Stimulated activated CD8-positive, alpha-beta memory T cell treated with anti-CD3 and anti-CD28 coated beads, Interleukin-2, amount 100 ng/mL, for 1 hour (primary cell): ENCODE measurements around the gene VPS37B.
"Not testable (repeated sequence)": the region's sequence is repeated elsewhere in the genome, so short reads cannot be mapped to it uniquely, and the experiment has no call there.

Experiments
- DNase-seq, 2 donors: peaks; one replicate each; pipeline ENCODE4 v3.0.0-alpha.2; 2020; ENCODE audit warnings: low read depth in 2 of 2

The VPS37B gene

GRCh38 chr12:122908915-122909314 is 13.0 kb upstream of the VPS37B start:
- DNase-seq: no peak

- DNase-seq: not testable (repeated sequence)
Measured at GRCh38 chr12:122905258-122905657, 9.3 kb upstream of the VPS37B start.

- no peak for DNase-seq
Measured at GRCh38 chr12:122903693-122904034, 7.7 kb upstream of the VPS37B start.

GRCh38 chr12:122902854-122903692 is 7.1 kb upstream of the VPS37B start:
- DNase-seq: no peak

GRCh38 chr12:122899887-122900286 is 4.0 kb upstream of the VPS37B start:
- no peak for DNase-seq

- DNase-seq: no peak
Measured at GRCh38 chr12:122896662-122897061, 738 bp upstream of the VPS37B start.

- no peak for DNase-seq
Measured at GRCh38 chr12:122895320-122895703, 612 bp downstream of the VPS37B start.

- DNase-seq: no peak
Measured at GRCh38 chr12:122894193-122895121, 1.5 kb downstream of the VPS37B start.

GRCh38 chr12:122893208-122894153 is 2.4 kb downstream of the VPS37B start:
- DNase-seq: no peak

- not testable (repeated sequence) for DNase-seq
Measured at GRCh38 chr12:122892724-122893123, 3.2 kb downstream of the VPS37B start.

- DNase-seq: no peak
Measured at GRCh38 chr12:122891661-122892525, 4.0 kb downstream of the VPS37B start.

GRCh38 chr12:122889761-122890520 is 6.0 kb downstream of the VPS37B start:
- no peak for DNase-seq

GRCh38 chr12:122888232-122888752 is 7.6 kb downstream of the VPS37B start:
- DNase-seq: no peak

- no peak for DNase-seq
Measured at GRCh38 chr12:122887819-122888212, 8.1 kb downstream of the VPS37B start.

- no peak for DNase-seq
Measured at GRCh38 chr12:122886851-122887818, 8.8 kb downstream of the VPS37B start.

- DNase-seq: no peak
Measured at GRCh38 chr12:122886161-122886560, 9.8 kb downstream of the VPS37B start.

GRCh38 chr12:122884860-122885259 is 11.1 kb downstream of the VPS37B start:
- no peak for DNase-seq

- DNase-seq: no peak
Measured at GRCh38 chr12:122884091-122884826, 11.7 kb downstream of the VPS37B start.
